GM19467 (cell line): ENCODE data around the gene SFTPB.
"Not testable (repeated sequence)": the region's sequence is repeated elsewhere in the genome, so short reads cannot be mapped to it uniquely, and the experiment has no call there.

ENCODE experiments used
- ATAC-seq: cut with Tn5 transposase; IDR thresholded peaks from one replicate; pipeline ENCODE4 v1.9.1; 2021; ENCODE audit warnings: mild to moderate bottlenecking, moderate library complexity; ENCODE audit not compliant: unreplicated experiment

Gene SFTPB

GRCh38 chr2:85668009-85668856, at the start of gene SFTPB:
Gene SFTPB (minus strand): TSS chr2:85668199. CDS start chr2:85668183, 16 bp downstream.
- ATAC-seq: no peak

GRCh38 chr2:85717308-85718008, 49.5 kb upstream of the SFTPB start:
- ATAC-seq: no peak

- ATAC-seq: no peak
Measured at GRCh38 chr2:85716346-85716914, 48.4 kb upstream of the SFTPB start.

GRCh38 chr2:85714841-85715240, 46.8 kb upstream of the SFTPB start:
- ATAC-seq: no peak

GRCh38 chr2:85714421-85714820, 46.4 kb upstream of the SFTPB start:
- ATAC-seq: not testable (repeated sequence)

DNA sequence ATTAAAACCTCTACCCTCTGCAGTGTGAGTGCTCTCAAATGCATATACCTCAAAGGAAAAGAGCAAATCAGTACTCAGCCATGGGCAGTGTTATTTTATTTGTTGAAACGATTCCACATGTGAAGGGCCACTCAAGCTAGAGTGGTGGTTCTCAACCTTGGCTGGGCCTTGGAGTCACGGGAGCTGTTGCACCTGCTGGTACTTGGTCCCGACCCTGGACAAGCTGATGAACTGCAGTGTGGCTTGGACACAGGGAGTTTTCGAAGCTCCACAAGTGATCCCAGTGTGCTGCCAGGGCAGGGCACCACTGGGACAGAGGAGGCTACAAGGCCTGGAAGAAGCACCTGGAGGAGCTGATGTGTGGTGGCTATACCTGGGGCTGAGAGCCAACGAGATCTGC, 45.8 kb upstream of the SFTPB start:
- no peak for ATAC-seq

DNA sequence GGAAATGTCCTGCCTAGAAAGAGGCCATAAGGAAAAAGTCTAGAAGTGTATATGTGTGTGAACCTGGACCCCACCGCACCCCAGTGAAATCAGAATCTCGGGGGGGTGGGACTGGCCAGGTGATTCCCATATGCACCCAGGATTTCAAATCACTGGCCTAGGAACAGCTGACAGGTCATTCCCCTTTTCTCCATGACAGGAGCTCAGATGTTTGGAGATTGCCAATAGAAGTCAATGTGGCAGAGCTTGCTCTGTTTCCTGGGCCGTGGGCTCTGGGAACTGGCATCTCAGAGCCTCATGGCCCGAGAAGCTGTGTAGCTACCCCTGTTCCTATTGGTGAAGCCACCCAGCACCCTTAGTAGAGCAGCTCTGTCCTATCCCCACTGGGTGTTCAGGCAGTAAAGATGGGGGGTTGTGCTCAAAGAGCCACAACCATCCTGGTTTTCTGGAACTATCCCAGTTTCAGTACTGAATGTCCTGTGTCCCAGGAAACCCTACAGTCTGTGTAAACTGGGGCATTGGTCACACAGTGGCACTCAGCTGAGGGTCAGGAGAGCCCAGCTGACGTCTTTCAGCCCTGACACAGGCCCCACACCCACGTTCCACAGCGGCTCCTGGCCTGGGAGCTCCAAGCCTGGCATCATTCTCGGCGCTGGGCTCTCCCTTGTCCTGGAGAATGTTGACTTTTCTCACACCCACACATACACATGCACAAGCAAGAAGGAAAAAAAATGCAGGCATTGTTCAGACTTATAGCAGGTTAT, 45.0 kb upstream of the SFTPB start:
- ATAC-seq: no peak

GRCh38 chr2:85712336-85712735, 44.3 kb upstream of the SFTPB start:
- no peak for ATAC-seq

DNA sequence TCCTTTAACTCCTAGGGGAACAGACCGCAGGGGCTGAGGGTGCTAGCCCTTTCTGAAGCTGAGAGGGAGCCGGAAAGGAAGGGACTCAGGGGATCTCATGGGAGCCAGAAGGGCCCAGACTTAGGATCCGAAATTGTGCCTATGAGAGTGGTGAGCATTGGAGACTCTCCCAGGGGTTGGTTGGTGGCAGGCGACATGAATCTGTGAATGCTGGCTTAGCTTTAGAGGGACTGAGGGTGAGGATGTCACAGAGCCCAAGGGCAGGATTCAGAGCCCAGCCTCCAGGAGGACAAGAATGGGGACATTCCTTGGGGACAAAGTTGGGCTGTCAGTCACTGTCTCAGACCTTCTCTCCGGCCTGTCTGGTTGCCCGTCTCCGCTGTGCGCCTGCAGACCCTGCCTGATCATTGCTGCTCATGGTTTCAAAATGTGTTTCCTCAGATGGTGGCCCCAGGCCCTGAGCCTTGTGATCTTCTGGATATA, 43.6 kb upstream of the SFTPB start:
- no peak for ATAC-seq

DNA sequence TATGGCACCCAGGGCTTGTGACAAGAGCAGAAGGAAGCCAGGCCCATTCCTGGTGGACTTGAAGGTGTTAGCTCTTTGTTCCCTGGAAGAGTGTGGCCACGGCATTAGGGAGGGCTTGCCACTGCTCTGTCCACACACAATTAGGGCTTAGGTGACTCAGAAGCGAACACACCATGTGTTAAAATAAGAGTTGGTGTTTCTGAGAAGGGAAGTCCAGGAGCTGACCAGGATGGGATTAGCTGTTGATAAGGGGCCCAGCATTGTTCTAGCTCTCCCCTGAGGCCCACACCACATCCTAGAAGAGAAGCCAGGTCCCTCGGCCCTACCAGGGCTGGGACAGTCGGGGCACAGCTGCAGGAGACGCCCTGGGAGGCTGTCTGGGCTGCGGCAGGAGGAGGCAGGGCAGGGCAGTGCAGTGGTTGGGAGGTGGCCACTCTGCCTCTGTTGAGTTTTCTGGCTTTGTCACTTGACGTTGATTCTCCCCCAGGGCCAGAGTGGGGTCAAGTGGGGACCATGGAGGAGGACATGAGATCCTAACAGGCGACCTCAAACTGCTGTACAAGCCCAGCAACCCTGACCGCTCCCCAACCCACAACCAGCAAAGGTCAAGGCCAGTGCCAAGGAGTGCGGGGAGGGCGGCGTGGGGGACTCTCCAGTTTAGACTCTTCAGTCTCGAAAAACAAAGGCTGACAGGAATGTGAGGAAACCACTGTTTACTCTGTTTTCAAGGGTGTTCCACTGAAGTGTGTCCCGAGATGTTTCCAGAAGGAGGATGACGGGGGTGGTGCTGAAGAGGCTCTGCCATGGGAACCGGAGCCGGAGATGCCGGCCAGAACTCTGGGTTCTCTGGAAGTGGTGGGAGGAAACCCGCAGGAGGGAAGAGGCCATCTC, 42.9 kb upstream of the SFTPB start:
- ATAC-seq: no peak

- no peak for ATAC-seq
Measured at GRCh38 chr2:85709401-85709811, 41.4 kb upstream of the SFTPB start.

GRCh38 chr2:85708641-85709040, 40.6 kb upstream of the SFTPB start:
- no peak for ATAC-seq

- ATAC-seq: no peak
Measured at GRCh38 chr2:85707304-85707703, 39.3 kb upstream of the SFTPB start.

GRCh38 chr2:85706599-85707296, 38.7 kb upstream of the SFTPB start:
- ATAC-seq: no peak

DNA sequence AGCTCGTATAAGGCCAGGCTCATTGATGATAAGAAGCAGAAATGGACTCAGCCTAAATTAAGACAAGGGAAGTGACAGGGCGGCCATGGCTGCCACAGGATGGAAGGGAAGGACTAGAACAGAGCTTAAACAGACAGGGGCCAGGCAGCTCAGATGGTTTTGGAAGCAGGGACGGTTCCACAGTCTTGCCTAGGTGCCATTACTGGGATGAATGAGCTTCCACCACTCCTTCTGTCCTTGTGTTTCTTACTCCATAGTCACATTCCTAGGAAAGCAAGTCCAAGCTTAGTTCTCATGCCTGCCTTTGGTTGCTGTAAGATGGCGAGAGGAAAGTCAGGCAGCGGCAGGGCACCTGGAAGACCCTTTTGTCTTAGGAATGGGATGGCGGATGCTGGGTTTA, 38.1 kb upstream of the SFTPB start:
- ATAC-seq: no peak

DNA sequence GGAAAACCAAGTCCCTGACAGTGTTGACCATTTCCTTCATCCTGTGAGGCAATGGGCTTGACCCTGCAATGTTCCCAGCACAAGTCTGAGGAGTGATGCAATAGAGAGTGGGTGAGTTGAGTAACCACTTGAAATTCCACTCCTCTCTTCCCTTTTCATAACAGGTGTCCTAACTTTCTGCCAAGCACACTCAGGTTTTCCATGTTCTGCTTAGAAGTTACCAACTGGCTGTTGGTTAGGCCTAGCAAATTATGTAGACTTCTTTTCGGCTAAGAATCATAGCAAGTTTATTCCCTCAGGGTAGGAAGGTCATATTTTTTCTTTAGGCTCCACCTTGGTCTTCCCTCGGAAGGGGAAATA, 37.7 kb upstream of the SFTPB start:
- no peak for ATAC-seq

DNA sequence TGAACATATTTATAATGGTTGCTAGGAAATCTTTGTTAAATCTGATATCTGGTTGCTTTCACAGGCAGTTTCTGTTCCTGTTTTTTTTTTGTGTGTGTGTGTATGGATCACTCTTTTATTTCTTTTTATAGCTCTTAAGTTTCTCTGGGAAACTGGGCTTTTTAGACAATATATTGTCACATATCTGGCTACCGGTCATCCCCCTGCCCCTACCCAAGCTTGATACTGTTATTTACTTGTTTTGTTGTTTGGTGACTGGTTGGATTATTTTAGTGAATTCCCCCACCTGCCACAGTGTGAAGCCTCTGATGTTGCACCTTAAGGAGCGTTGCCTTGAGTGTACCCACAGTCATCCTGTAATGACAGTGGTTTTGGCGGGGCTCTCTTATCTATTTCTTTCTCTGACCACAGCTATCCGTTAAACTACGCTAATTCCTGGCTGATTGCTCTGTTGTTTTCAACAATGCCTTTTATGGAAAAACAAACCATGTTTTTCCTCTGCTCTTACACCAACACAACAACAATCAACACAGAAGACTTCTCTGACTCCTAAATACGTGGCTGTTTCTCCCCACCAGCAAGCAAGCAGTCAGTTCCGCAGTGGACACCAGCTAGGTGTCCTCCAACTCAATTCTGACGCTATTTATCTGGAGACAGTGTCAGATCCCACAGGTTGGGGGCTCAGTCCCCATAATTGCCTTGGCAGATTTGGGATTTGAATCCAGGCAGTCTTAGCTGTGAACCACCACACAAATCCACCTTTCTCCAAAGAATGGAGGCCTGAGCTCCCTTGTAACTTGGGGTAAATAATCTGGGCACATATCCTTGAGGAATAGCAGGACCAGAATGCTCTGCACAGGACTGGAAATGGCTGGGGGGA, 37.0 kb upstream of the SFTPB start:
- ATAC-seq: peak; percentile 62

DNA sequence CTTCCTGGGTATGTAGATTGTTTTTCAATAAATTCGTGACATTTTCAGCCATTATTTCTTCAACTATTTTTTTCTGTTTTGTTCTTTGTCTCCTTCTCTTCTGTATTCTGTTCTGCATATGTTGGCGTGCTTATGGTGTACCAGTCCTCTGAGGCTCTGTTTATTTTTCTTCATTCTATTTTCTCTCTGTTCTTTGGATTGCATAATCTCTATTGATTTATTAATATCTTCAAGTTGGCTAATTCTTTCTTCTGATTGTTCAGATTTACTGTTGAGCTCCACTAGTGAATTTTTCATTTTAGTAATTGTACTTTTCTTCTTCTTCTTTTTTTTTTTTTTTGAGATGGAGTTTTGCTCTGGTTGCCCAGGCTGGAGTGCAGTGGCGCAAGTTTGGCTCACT, 36.0 kb upstream of the SFTPB start:
- no peak for ATAC-seq

GRCh38 chr2:85703329-85703728, 35.3 kb upstream of the SFTPB start:
- ATAC-seq: no peak
